8988T (cell line): ENCODE data around the gene ZNRF1.
"Not testable (repeated sequence)": the region's sequence is repeated elsewhere in the genome, so short reads cannot be mapped to it uniquely, and the experiment has no call there.

ENCODE experiments used
- DNase-seq: peaks from one replicate; pipeline ENCODE4 v3.0.0; 2011

Gene ZNRF1

DNA sequence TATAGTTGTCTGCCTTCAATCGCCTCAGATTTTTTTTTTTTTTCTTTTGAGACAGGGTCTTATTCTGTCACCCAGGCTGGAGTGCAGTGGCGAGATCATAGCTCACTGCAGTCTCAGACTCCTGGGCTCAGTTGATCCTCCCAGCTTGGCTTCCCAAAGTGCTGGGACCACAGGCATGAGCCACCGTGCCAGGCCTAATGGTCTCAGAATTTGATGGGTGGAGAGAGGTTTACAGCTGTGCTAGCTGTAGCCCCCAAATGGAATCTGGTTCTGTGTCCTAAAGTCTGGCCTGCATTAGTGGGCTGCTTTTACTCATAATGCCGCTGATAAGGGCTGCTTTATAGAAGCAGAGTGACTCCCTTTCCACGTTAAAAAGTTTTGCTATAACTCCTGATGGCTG is 5.1 kb downstream of the ZNRF1 start:
- DNase-seq: no peak

GRCh38 chr16:75004460-75004859 is 5.6 kb downstream of the ZNRF1 start:
- DNase-seq: no peak

DNA sequence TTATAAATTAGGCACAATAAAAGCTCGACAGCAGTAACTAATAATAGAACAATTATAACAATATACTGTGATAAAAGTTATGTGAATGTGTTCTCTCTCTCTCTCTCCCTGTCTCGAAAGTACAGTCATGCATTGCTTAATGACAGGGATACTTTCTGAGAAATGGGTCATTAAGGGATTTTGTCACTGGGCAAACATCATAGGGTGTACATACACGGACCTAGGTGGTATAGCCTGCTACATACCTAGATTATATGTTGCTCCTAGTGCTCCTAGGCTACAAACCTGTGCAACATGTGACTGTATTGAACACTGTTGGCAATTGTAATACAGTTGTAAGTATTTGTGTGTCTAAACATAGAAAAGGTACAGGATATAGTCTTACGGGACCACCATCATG is 6.9 kb downstream of the ZNRF1 start:
- no peak for DNase-seq

DNA sequence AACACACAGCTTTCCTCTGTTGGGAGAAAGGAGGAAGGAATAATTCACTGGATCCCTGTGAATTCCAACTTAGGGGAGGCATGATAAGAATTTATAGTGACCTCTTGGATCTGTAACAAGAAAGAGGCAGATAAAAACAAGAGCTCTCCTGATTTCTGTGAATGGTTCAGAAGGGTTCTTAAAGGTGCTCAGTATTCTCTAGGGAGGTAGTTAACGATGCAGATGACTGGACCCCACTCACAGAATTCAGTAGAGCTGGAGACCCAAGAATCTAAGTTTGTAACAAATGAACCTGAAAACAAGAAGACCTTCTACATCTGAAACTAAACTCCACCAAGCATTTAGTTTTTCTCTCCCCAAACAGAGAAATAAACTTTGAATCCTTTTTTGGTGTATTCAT is 8.6 kb downstream of the ZNRF1 start:
- no peak for DNase-seq

- no peak for DNase-seq
These were observed 11.6 kb downstream of the ZNRF1 start for GRCh38 chr16:75010427-75010826.

DNA sequence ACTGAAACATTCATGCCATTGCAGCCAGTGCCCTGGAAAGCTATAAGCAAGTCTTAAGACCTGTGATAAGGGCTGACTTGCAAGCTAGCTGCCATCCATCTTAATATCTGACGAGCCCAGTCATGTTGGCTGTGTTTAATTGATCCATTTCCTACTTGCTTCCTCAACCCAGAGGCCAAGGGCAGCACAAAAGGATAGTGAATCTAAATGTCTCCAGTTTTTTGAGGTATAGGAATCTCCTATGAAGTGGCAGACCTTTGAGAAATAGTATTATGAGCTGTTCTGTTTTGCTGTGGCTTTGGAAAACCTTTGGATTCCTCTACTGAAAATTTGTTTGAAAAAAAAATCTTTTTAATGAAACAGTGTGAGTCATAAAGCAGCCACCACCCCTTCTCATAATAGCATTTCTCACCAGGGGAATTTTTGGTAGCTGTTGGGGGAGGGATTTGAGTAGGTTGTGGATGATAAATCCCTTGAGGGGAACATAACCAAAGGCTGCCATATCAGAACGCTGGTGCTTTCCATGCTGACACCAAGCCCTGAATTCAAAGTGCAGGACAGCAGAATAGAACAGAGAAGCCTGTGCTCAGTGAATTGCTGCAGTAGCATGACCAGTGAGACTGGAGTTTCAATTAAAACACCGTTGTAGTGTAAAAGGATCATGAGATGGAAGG is 12.9 kb downstream of the ZNRF1 start:
- DNase-seq: no peak

DNA sequence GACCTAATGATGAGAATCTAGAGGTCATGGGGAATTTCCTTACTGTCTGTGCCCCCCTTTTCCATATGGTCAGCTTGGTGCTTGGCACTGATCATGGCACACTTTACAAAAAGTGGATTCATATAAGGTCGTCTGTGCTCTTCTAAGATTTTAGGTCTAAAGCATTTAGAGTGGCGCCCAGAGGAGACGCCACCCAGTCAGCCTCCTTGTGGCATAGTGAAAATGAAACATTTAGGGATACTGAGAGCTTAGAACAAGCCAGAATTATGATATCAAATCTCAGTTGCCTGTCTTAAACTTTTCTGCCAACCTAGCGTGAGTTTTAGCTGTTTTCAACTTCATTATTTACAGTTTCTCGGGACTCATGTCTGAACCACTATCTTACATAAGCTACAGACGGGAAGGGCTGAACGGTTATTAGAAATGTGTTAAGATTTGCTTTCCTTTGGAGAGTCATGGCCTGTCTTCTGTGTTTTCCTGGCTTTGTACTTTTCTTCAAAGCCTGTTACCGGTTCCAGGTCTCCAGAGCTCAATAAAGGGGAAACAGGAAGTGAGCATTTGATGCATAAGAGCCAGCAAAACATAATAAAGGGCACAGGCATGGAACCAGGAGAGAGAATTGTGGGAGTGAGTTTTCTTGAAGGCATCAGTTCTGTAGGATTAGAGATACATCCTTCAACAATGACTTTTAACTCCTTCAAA is 13.7 kb downstream of the ZNRF1 start:
- no peak for DNase-seq

DNA sequence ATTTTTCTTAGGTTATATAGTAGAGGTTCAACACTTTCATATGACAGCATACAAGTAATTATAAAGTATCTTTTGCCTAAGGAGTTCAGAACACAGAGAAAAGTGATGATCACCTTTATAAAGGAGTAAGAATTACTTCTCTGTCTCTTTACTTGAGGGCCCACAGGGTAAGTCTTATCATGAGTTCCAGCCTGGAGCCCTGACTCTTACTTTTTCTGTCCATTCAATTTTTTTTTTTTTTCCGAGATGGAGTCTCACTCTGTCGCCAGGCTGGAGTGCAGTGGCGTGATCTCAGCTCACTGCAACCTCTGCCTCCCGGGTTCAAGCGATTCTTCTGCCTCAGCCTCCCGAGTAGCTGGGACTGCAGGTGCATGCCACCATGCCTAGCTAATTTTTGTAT is 14.3 kb downstream of the ZNRF1 start:
- not testable (repeated sequence) for DNase-seq

GRCh38 chr16:75014318-75014717 is 15.5 kb downstream of the ZNRF1 start:
- no peak for DNase-seq

- DNase-seq: not testable (repeated sequence)
These were observed 17.7 kb downstream of the ZNRF1 start for GRCh38 chr16:75016451-75017081.

DNA sequence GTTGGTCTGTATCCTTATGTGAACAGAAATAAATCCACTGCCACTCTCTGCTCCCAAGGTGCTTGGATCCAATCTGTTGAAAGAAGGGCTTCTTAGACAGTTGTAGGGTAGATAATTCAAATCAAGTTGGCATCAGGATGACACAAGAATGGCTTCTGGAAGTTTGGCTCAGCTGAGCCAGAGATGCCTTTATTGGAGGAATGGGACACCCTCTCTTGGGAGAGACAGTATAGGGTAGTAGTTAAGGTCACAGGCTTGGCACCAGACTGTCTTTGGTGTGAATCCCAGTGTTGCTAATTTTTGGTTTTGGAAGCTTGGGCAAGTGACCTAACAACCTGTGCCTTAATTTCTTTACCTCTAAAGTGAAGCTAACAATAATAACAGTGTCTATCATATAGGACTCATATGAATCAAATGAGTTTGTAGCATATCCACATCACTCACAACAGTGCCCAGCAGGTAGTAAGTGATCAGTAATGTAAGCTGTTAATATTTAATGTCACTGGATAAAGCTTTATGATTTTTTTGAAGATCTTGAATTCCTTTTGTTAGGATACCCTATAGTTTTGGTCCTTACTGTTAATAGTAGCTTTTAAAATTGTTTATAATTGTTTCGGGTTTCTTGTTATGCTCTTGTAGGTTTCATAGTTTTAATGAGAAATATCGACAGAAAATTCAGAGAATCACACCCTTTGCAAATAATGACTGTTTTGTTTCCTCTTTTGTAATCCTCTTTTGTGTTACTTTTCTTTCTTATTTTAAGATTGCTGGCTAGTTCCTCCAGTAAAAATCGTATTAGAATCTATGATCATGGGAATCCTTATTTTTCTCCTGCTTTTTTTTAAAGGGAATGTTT is 19.1 kb downstream of the ZNRF1 start:
- no peak for DNase-seq

DNA sequence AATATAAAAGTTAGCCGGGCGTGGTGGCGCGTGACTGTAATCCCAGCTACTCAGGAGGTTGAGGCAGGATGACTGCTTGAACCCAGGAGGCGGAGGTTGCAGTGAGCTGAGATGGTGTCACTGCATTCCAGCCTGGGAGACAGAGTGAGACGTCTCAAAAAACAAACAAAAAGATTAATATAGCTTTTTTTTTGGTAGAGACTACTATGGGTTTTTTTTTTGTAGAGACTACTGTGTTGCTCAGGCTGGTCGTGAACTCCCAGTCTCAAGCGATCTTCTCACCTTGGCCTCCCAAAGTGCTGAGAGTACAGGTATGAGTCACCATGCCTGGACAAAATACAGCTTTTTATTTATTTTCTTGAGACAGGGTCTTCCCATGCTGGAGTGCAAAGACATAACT is 20.2 kb downstream of the ZNRF1 start:
- no peak for DNase-seq

DNA sequence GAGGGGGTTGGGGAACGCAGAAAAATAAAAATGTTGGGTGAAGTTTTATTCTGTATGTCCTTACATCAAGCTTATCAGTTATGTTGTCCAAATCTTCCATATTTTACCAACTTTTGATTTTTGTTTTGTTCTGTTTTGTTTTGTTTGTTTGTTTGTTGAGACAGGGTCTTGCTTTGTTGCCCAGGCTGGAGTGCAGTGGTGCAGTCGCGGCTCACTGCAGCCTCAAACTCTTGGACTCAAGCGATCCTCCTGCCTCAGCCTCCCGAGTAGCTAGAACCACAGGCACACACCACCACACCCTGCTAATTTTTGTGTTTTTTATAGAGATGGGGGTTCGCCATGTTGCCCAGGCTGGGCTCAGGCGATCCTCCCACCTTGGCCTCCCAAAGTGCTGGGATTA is 20.8 kb downstream of the ZNRF1 start:
- DNase-seq: no peak

DNA sequence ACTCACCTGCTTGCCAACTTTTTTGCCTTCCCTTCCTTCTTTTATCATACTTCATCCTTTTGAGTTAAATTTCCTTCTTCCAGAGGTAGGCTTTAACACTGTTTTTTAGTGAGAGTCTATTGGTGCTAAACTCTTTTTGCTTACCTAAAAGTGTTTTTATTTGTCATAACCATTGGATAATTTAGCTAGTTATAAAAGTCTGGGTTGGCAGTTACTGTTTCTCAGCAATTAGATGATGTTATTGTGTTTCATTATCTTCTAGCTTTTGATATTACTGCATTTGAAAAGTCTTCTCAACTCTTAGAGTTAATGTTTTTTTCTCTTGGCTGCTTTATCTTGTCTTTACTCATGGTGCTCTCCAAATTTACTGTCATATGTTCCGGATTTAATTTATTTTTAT is 22.6 kb downstream of the ZNRF1 start:
- DNase-seq: no peak

GRCh38 chr16:75022567-75022966 is 23.7 kb downstream of the ZNRF1 start:
- no peak for DNase-seq

GRCh38 chr16:75023009-75023408 is 24.2 kb downstream of the ZNRF1 start:
- DNase-seq: no peak

DNA sequence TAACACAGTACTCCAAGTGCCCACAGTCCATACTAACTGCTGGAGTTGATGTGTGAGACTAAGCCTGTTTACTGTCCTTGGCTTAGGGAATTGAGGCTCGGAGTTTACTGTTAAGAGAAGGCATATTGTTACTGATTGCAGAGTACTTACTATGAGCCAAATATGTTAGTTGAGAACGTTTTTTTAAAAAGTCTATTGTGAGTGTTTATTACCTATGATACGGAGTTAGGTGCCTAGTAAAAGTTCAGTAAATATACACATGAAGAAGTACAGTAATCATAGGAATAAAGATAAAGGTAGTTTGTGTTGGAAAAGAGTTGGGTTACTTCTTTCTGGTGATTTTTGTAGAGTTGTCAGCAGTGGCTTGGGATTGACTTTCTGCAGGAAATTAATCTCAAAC is 25.4 kb downstream of the ZNRF1 start:
- DNase-seq: no peak

GRCh38 chr16:75024594-75024993 is 25.8 kb downstream of the ZNRF1 start:
- DNase-seq: no peak

DNA sequence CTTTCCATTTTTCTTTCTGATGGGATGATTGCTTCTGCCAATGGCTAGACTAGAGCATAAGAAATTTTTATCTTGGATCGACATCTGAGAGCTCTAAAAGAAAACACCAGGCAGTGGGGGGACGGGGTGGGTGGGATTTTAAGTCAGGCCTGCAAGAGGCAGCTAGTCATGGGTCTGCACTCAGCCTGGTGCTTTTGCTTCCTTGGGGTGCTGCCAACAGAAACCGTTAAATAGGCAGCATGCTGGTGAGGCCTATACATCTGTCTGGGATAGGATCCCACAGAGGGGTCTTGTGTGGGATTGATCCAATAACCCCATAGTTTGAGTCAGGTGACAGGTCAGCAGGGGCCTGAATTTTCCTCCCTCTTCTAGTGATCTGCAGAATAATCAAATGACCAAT is 26.9 kb downstream of the ZNRF1 start:
- DNase-seq: no peak

- DNase-seq: not testable (repeated sequence)
These were observed 27.5 kb downstream of the ZNRF1 start for GRCh38 chr16:75026239-75026891.

GRCh38 chr16:75026892-75027391 is 28.1 kb downstream of the ZNRF1 start:
- no peak for DNase-seq

GRCh38 chr16:75027520-75028300 is 28.9 kb downstream of the ZNRF1 start:
- DNase-seq: no peak
